Measurements from ENCODE around the gene LRRC26.

LRRC26 gene

DNA sequence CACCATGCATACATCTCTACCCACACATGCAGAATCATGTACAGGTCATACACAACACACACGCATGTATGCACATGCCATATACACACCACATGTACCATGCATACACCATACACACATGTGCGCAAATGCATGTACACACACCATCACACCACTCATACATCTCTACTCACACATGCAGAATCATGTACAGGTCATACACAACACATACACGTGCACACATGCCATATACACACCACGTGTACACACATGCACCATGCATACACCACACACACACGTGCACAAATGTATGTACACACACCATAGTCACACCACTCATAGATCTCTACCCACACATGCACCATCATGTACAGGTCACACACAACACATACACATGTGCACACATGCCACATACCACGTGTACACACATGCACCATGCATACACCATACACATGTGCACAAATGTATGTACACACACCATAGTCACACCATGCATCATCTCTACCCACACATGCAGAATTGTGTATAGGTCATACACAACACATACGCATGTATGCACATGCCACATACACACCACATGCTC lies 16.9 kb downstream of the LRRC26 start:
- H3K9me3 Mint-ChIP-seq = no peaks in the 10 kb centered on the region
- no peaks in the 10 kb centered on the region for H3K36me3 Mint-ChIP-seq
- peaks cover 40% of the 10 kb centered on the region for H3K27me3 Mint-ChIP-seq
- H3K4me1 Mint-ChIP-seq = peaks cover 14% of the 10 kb centered on the region
- CTCF ChIA-PET = no interaction called here
- DNase-seq = no peak
- H3K4me3 Mint-ChIP-seq = no peak overlapping the region
- H3K27ac Mint-ChIP-seq = no peak overlapping the region

DNA sequence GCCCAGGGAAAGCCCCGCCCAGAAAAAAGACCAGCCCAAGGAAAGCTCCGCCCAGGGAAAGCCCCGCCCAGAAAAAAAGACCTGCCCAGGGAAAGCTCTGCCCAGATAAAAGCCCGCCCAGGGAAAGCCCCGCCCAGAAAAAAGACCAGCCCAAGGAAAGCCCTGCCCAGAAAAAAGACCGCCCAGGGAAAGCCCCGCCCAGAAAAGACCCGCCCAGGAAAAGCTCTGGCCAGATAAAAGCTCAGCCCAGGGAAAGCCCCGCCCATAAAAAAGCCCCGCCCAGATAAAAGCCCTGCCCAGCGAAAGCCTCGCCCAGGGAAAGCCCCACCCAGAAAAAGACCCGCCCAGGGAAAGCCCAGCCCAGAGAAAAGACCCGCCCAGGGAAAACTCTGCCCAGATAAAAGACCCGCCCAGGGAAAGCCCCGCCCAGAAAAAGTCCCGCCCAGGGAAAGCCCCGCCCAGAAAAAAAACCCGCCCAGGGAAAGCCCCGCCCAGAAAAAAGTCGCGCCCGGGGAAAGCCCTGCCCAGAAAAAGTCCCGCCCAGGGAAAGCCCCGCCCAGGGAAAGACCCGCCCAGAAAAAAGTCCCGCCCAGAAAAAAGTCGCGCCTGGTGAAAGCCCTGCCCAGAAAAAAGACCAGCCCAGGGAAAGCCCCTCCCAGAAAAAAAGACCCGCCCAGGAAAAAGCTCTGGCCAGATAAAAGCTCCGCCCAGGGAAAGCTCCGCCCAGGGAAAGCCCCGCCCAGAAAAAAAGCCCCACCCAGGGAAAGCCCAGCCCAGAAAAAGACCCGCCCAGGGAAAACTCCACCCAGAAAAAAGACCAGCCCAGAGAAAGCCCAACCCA lies 19.0 kb downstream of the LRRC26 start:
- Mint-ChIP-seq H3K27me3 (peaks cover 24% of the 10 kb centered on the region), H3K36me3 (no peaks in the 10 kb centered on the region), H3K9me3 (no peaks in the 10 kb centered on the region), H3K4me3 (no peak overlapping the region), H3K4me1 (peaks cover 4% of the 10 kb centered on the region), H3K27ac (no peak overlapping the region)
- DNase-seq = peak; percentile 48
- CTCF ChIA-PET = no interaction called here

DNA sequence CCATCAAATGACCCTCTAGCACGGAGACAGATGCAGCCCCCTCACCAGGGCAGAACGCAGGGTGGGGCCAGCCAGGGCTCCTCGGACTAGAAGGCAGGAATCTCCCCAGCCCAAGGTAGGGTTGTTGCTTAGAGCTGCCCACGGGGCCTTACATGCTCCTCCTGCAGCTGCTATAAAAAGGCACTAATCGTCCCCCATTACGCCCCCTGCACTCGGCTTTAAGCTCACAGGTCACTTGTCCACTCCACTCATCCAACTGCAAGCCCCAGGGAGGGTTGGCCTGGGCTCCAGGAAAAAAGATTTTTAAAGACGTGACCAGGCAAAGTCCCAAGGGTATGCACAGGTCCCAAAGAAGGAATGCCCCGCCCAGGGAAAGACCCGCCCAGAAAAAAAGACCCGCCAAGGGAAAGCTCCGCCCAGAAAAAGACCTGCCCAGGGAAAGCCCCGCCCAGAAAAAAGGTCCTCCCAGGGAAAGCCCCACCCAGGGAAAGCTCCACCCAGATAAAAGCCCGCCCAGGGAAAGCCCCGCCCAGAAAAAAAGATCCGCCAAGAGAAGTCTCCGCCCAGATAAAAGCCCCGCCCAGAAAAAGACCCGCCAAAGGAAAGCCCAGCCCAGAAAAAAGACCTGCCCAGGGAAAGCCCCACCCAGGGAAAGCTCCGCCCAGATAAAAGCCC lies 19.8 kb downstream of the LRRC26 start:
- H3K9me3 Mint-ChIP-seq = no peaks in the 10 kb centered on the region
- no peak for DNase-seq
- H3K27ac Mint-ChIP-seq = no peak overlapping the region
- no peaks in the 10 kb centered on the region for H3K36me3 Mint-ChIP-seq
- H3K27me3 Mint-ChIP-seq = peaks cover 16% of the 10 kb centered on the region
- CTCF ChIA-PET = no interaction called here
- H3K4me3 Mint-ChIP-seq = no peak overlapping the region
- H3K4me1 Mint-ChIP-seq = peaks cover 4% of the 10 kb centered on the region

DNA sequence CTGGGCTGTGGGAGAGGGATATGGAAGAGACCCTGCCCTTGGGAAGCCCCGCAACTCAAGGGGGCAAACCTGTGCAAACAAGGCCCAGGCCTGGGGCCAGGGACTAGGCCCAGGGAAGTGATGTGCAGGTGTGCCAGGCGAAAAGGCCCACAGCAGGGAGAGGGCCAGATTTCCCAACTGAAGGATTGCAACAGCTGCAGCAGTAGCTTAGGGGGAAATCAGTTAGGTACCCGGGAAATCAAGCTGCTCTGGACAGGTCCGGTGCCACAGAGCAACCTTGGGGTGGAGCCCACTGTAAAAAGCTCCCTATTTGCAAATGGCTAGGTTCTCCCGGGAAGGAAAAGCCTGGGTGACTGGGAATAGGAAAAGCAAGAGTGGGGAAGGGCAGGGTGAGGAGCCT lies 20.5 kb downstream of the LRRC26 start:
- no peaks in the 10 kb centered on the region for H3K9me3 Mint-ChIP-seq
- H3K36me3 Mint-ChIP-seq = no peaks in the 10 kb centered on the region
- peaks cover 15% of the 10 kb centered on the region for H3K27me3 Mint-ChIP-seq
- no peak overlapping the region for H3K4me3 Mint-ChIP-seq
- DNase-seq = no peak
- H3K27ac Mint-ChIP-seq = no peak overlapping the region
- CTCF ChIA-PET = interaction anchor here (0.6 kb wide), 1 partner anchor 42 kb away, joined by 3 read pairs; no protein-coding TSS in a partner anchor
- peaks cover 4% of the 10 kb centered on the region for H3K4me1 Mint-ChIP-seq

DNA sequence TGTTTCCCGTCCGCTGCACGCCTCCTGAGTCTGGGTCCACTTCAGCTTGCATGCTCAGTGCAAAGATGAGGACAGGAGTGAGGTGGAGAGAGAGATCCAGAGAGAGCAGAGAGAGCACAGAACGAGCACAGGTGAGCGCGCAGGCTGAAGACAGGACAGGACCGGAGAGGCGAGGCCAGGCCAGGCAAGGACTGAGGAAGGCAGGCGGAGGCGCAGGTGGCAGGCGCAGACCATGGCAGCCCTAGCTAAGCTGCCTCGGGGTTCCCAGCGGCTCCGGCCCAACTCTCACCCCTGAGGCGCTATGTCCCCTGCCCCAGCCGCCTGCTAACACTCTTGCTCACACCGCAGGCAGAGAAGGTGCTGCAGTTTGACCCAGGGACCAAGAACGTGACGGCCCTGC lies 21.2 kb downstream of the LRRC26 start:
- Mint-ChIP-seq H3K4me1 (peaks cover 4% of the 10 kb centered on the region), H3K36me3 (no peaks in the 10 kb centered on the region), H3K27me3 (peaks cover 20% of the 10 kb centered on the region), H3K4me3 (no peak overlapping the region), H3K9me3 (no peaks in the 10 kb centered on the region), H3K27ac (no peak overlapping the region)
- no peak for DNase-seq
- CTCF ChIA-PET = no interaction called here

DNA sequence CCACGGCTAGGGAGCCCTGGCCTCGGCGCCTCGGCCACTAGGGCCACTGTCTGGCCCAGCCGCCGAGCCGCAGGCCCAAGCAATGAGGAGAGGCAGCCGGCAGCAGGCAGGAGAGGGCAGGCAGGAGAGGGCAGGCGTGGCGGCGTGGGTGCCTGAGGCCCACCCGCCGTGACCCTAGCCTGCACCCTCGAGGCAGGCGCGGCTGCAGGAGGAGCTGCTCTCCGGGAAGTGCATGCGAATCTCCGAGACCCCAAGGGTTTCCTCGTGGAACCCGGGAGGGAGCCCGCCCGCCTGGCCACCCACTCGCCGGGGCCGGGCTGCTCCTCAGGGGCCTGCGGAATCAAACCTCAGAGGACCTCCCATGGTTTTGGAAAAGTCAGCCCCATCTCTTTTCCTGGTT lies 21.6 kb downstream of the LRRC26 start:
- no peaks in the 10 kb centered on the region for H3K36me3 Mint-ChIP-seq

DNA sequence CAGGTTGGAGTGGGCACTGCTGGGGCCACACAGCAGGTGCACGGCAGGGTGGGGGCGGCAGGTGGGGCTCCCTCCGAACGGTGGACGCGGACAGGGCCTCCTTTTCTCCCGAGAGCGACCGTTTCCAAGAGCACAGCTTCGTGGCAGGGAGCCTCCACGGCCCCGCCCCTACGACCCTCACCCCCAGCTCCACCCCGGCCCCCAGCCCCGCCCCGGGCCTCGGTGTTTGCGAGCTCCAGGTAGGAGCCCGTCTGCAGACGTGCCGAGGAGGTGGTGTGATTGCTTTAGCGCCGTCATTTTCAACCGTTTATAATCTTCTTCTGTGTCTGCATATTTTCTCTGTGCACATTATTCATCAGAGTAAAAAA lies 22.1 kb downstream of the LRRC26 start:
- CTCF ChIA-PET = no interaction called here
- Mint-ChIP-seq H3K4me1 (peaks cover 4% of the 10 kb centered on the region), H3K9me3 (no peaks in the 10 kb centered on the region), H3K27ac (no peak overlapping the region), H3K4me3 (no peak overlapping the region), H3K27me3 (peaks cover 29% of the 10 kb centered on the region), H3K36me3 (no peaks in the 10 kb centered on the region)
- no peak for DNase-seq

More for the DNA sequence above, 21.6 kb downstream of the LRRC26 start:
- Mint-ChIP-seq H3K27me3 (peaks cover 24% of the 10 kb centered on the region), H3K27ac (no peak overlapping the region), H3K4me1 (peaks cover 4% of the 10 kb centered on the region), H3K4me3 (no peak overlapping the region), H3K9me3 (no peaks in the 10 kb centered on the region)
- CTCF ChIA-PET = no interaction called here
- DNase-seq = no peak

DNA sequence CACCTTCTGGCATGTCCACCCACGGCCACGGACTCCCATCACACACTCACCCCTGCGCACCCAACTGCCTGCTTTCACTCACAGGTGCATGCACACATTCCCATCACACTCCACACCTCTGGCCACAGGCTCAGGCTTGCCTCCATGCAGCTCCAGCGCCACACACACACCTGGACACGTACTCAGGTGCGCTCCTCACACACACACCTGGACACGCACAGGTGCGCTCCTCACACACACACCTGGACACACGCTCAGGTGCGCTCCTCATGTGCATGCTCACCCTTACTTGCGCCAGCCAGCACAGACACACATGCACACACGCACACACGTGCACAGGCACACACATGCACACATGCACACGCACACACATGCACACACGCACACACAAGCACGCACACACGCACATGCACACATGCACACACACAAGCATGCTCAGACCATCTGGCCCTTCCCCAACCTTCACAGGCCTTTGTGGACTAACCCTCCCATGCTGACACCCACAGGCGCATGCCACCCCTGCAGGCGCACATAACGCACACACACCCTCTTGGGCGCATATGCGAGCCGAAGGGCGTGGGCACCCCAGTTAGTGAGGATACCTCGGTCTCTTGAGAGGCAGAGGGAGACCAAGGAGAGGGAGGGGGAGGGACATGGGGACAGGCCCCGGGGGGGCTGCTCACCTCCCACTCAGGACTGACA lies 22.6 kb downstream of the LRRC26 start:
- no peak overlapping the region for H3K27ac Mint-ChIP-seq

DNA sequence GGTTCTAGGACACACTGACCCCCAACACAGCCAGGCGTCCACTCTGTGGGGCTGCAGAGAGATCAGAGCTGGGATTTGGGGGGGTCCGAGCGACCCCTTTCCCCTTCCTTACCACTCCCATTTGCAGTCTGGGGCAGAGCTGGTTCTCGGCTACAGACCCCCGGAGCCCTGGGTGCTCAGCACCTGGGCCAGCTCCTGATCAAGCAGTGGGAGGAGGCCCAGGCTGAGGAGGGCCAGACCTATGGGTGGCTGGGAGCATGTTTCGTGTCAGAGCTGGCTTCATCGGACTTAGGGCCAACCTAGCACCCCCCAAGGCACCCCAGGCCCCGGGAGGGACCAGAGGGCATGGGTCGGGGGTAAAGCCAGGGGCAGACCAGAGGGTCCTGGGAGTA lies 23.3 kb downstream of the LRRC26 start:
- Mint-ChIP-seq H3K9me3 (no peaks in the 10 kb centered on the region), H3K27me3 (peaks cover 41% of the 10 kb centered on the region), H3K4me3 (no peak overlapping the region), H3K4me1 (peaks cover 4% of the 10 kb centered on the region), H3K27ac (no peak overlapping the region), H3K36me3 (no peaks in the 10 kb centered on the region)
- CTCF ChIA-PET = no interaction called here
- no peak for DNase-seq

More for the DNA sequence above, 22.6 kb downstream of the LRRC26 start:
- CTCF ChIA-PET = no interaction called here
- Mint-ChIP-seq H3K27me3 (peaks cover 34% of the 10 kb centered on the region), H3K36me3 (no peaks in the 10 kb centered on the region), H3K4me3 (no peak overlapping the region), H3K4me1 (peaks cover 4% of the 10 kb centered on the region), H3K9me3 (no peaks in the 10 kb centered on the region)
- no peak for DNase-seq

DNA sequence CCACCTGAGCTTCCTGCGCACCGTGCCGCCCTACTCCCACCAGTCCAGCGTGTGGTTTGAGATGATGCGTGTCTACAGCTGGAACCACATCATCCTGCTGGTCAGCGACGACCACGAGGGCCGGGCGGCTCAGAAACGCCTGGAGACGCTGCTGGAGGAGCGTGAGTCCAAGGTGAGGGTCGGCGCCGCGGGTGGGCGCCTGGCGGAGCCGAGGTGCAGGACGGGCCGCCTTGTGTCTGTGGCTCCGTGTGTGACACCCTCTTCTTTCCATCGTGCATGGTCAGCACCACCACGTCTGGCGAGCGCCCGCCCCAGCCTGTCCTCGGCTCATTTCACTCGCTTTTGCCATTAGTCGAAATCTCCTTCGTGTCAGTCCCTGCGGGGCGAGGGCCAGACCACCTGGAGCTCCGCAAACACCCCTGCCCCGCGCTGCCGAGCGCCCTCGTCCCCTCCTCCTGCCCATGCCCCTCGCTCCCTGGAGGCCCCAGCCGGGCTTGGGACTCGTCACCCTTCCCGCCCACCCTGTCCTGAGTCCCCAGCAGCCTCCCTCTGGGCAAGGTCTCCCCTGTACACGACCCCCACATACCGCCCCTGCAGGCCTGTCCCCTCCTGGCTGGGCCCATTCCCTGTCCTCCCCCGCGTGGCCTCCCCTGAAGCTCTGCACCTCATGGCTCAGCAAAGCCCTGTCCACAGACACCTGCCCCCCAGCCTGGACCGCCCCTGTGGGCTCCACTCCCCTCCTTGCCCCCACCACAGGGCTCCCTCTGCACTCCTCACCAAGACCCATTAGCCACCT lies 23.9 kb downstream of the LRRC26 start:
- Mint-ChIP-seq H3K36me3 (no peaks in the 10 kb centered on the region), H3K27me3 (peaks cover 47% of the 10 kb centered on the region), H3K4me3 (no peak overlapping the region), H3K27ac (no peak overlapping the region), H3K4me1 (peaks cover 5% of the 10 kb centered on the region), H3K9me3 (no peaks in the 10 kb centered on the region)
- no peak for DNase-seq
- CTCF ChIA-PET = no interaction called here

DNA sequence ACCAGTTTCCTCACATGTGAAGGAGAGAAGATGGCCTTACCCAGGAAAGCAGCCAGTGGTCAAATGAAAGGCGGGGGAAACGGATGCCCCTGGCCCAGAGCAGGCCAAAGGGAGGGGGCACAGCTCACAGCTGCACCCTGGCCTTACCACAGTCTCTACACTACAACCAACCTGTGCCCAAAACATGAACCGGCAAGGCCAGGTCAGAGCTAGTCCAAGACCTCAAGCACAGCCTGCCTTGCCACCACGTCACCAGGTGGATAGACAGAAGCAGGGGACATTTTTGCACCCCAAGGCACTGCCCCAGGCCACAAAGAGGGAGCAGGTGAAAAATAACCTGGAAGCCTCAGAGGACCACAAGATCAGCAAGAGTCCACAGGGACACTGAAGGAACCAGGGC lies 26.4 kb downstream of the LRRC26 start:
- CTCF ChIA-PET = no interaction called here
- peaks cover 15% of the 10 kb centered on the region for H3K4me1 Mint-ChIP-seq
- H3K9me3 Mint-ChIP-seq = no peaks in the 10 kb centered on the region
- no peak for DNase-seq
- H3K36me3 Mint-ChIP-seq = no peaks in the 10 kb centered on the region
- no peak overlapping the region for H3K27ac Mint-ChIP-seq
- peaks cover 61% of the 10 kb centered on the region for H3K27me3 Mint-ChIP-seq
- H3K4me3 Mint-ChIP-seq = no peak overlapping the region

DNA sequence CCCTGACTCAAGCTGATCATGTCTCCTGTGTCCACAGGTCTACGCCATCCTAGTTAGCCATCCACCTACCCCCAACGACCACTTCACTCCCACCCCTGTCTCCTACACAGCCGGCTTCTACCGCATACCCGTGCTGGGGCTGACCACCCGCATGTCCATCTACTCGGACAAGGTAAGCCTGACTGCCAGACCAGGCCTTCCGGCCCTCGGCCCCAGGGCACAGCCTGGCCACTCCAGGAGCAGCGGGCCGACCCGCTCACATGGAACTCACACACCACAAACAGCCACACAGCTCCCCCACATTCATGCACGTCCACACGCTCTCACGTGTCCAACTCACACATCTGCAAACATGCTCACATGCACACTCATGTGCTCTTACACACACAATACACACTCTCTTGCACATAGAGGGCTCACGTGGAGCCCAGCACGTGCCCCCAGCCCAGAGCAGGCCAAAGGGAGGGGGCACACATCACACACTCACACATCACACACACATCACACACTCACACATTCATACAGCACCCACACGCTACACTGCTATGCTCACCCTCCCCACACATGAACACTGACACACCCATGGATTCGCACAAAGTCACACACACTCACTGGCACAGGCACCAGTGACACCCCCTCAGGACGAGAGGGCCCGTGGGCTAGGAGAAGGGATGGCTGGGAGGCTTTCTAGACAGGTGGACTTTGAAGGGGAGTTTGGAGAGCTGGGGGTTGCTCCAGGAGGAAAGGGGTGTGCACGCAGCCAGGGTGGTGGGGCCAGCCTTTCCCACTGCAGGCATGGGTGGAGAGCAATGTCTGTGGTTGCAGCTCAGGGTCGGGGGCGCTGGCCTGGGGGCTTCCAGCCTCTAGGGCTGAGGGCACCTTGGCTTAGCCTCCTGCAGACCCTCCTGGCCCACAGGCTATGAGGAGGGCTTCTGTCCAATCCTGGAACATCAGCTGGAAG lies 27.6 kb downstream of the LRRC26 start:
- CTCF ChIA-PET = no interaction called here
- Mint-ChIP-seq H3K27me3 (peaks cover 71% of the 10 kb centered on the region), H3K36me3 (no peaks in the 10 kb centered on the region), H3K4me3 (no peak overlapping the region), H3K4me1 (peaks cover 19% of the 10 kb centered on the region), H3K9me3 (no peaks in the 10 kb centered on the region), H3K27ac (no peak overlapping the region)
- DNase-seq = no peak

All from activated naive CD4-positive, alpha-beta T cell treated with anti-CD3 and anti-CD28 coated beads, Interleukin-2, amount 10 ng/mL, durations not matched to agents 7 days and 5 days (primary cell).